Astrocyte of the cerebellum (primary cell): ENCODE data around the gene ACOXL.

Source experiments
- DNase-seq: peaks from one replicate; pipeline ENCODE4 v3.0.0-alpha.2; 2011; ENCODE audit warnings: low read depth
- H3K4me3 ChIP-seq: 2 replicates; pipeline ENCODE4 v1.5.1; 2011; ENCODE audit warnings: mild to moderate bottlenecking, low read depth, low read length, moderate library complexity
- CTCF ChIP-seq: IDR thresholded peaks from 2 replicates; pipeline ENCODE4 v1.5.1; 2012; ENCODE audit warnings: low read length, low read depth, moderate library complexity, mild to moderate bottlenecking; ENCODE audit errors: missing control alignments
- in situ Hi-C: cut with HindIII; loops from 2 replicates; pipeline ENCODE4 v1.10.0; 2017; ENCODE audit warnings: low sequenced_read_pairs

Gene ACOXL

GRCh38 chr2:110819711-110820110 lies 87.3 kb downstream of the ACOXL start:
- DNase-seq: no peak

GRCh38 chr2:110820128-110820527 lies 87.8 kb downstream of the ACOXL start:
- in situ Hi-C loops: no loop called here

More at GRCh38 chr2:110819711-110820110, 87.3 kb downstream of the ACOXL start:
- no peak for TF ChIP-seq CTCF
- in situ Hi-C loops: loop anchor here (5.0 kb wide), 1 partner anchor 48 kb away; no protein-coding TSS in a partner anchor
- H3K4me3 ChIP-seq: no peak overlapping the region

GRCh38 chr2:110823165-110823564 lies 90.8 kb downstream of the ACOXL start:
- H3K4me3 ChIP-seq: no peak overlapping the region
- no peak for DNase-seq
- in situ Hi-C loops: no loop called here
- no peak for TF ChIP-seq CTCF

More at GRCh38 chr2:110820128-110820527, 87.8 kb downstream of the ACOXL start:
- no peak overlapping the region for H3K4me3 ChIP-seq
- no peak for DNase-seq
- TF ChIP-seq CTCF: no peak

GRCh38 chr2:110827511-110827910 lies 95.1 kb downstream of the ACOXL start:
- no peak overlapping the region for H3K4me3 ChIP-seq
- TF ChIP-seq CTCF: no peak
- no peak for DNase-seq
- in situ Hi-C loops: no loop called here

GRCh38 chr2:110828330-110828729 lies 96.0 kb downstream of the ACOXL start:
- no peak for DNase-seq
- no peak overlapping the region for H3K4me3 ChIP-seq
- in situ Hi-C loops: no loop called here
- TF ChIP-seq CTCF: no peak

- H3K4me3 ChIP-seq: no peak overlapping the region
- in situ Hi-C loops: no loop called here
- DNase-seq: no peak
- no peak for TF ChIP-seq CTCF
Observed at GRCh38 chr2:110829413-110830146, 97.2 kb downstream of the ACOXL start.

- no peak for DNase-seq
- H3K4me3 ChIP-seq: no peak overlapping the region
- TF ChIP-seq CTCF: no peak
- in situ Hi-C loops: no loop called here
Observed at GRCh38 chr2:110832740-110833139, 100.4 kb downstream of the ACOXL start.
